ENCODE data around the gene CFAP61.
"Not testable (repeated sequence)": the region's sequence is repeated elsewhere in the genome, so short reads cannot be mapped to it uniquely, and the experiment has no call there.

CFAP61 gene

GRCh38 chr20:20052074-20052970, at the start of gene CFAP61, which contains the start of gene CRNKL1:
Gene CFAP61, plus strand, starts transcription at chr20:20052532. Its CDS starts 4,122 bp downstream, at chr20:20056654.
Gene CRNKL1, minus strand, starts transcription at chr20:20052466. Its CDS starts 124 bp downstream, at chr20:20052342.
- peak; percentile 71 for FAIRE-seq
- peak; percentile 84 for DNase-seq (ENCODE audit: low spot score)

- DNase-seq (ENCODE audit: low spot score) (no peak), FAIRE-seq (no peak)
These were observed 49.0 kb upstream of the CFAP61 start for GRCh38 chr20:20003031-20003954.

GRCh38 chr20:20003955-20004322, 48.4 kb upstream of the CFAP61 start:
- FAIRE-seq; DNase-seq (ENCODE audit: low spot score): not testable (repeated sequence)

- DNase-seq (ENCODE audit: low spot score): no peak
- no peak for FAIRE-seq
These were observed 47.0 kb upstream of the CFAP61 start for GRCh38 chr20:20005342-20005741.

- DNase-seq (ENCODE audit: low spot score): no peak
- no peak for FAIRE-seq
These were observed 42.5 kb upstream of the CFAP61 start for GRCh38 chr20:20009784-20010253.

- FAIRE-seq (no peak), DNase-seq (ENCODE audit: low spot score) (no peak)
These were observed 41.5 kb upstream of the CFAP61 start for GRCh38 chr20:20010639-20011500.

GRCh38 chr20:20012541-20012940, 39.8 kb upstream of the CFAP61 start:
- no peak for DNase-seq (ENCODE audit: low spot score)
- FAIRE-seq: no peak

GRCh38 chr20:20014659-20015058, 37.7 kb upstream of the CFAP61 start:
- no peak for FAIRE-seq
- no peak for DNase-seq (ENCODE audit: low spot score)

GRCh38 chr20:20017001-20017843, 35.1 kb upstream of the CFAP61 start, which contains the start of gene NAA20:
Gene NAA20, plus strand, starts transcription at chr20:20017362. Its CDS starts 35 bp downstream, at chr20:20017397.
- no peak for FAIRE-seq
- peak; percentile 84 for DNase-seq (ENCODE audit: low spot score)

GRCh38 chr20:20017844-20018185, 34.5 kb upstream of the CFAP61 start:
- FAIRE-seq: no peak
- no peak for DNase-seq (ENCODE audit: low spot score)

- no peak for FAIRE-seq
These were observed 34.0 kb upstream of the CFAP61 start for GRCh38 chr20:20018366-20018765.

GRCh38 chr20:20019123-20019522, 33.2 kb upstream of the CFAP61 start:
- DNase-seq (ENCODE audit: low spot score) (no peak), FAIRE-seq (no peak)

More at GRCh38 chr20:20018366-20018765, 34.0 kb upstream of the CFAP61 start:
- DNase-seq (ENCODE audit: low spot score): no peak

- no peak for DNase-seq (ENCODE audit: low spot score)
- no peak for FAIRE-seq
These were observed 31.4 kb upstream of the CFAP61 start for GRCh38 chr20:20020908-20021307.

- DNase-seq (ENCODE audit: low spot score): no peak
- FAIRE-seq: no peak
These were observed 30.5 kb upstream of the CFAP61 start for GRCh38 chr20:20021835-20022234.

GRCh38 chr20:20022498-20022897, 29.8 kb upstream of the CFAP61 start:
- FAIRE-seq (no peak), DNase-seq (ENCODE audit: low spot score) (no peak)

- no peak for DNase-seq (ENCODE audit: low spot score)
- no peak for FAIRE-seq
These were observed 28.9 kb upstream of the CFAP61 start for GRCh38 chr20:20023395-20023794.

- peak; percentile 45 for FAIRE-seq
These were observed 27.4 kb upstream of the CFAP61 start for GRCh38 chr20:20024942-20025341.

GRCh38 chr20:20027284-20027683, 25.0 kb upstream of the CFAP61 start:
- DNase-seq (ENCODE audit: low spot score) (no peak), FAIRE-seq (no peak)

More at GRCh38 chr20:20024942-20025341, 27.4 kb upstream of the CFAP61 start:
- DNase-seq (ENCODE audit: low spot score): peak; percentile 29

GRCh38 chr20:20031790-20032189, 20.5 kb upstream of the CFAP61 start:
- DNase-seq (ENCODE audit: low spot score): no peak
- no peak for FAIRE-seq

- no peak for FAIRE-seq
- DNase-seq (ENCODE audit: low spot score): no peak
These were observed 17.8 kb upstream of the CFAP61 start for GRCh38 chr20:20034486-20034885.
